Spleen (tissue), 7 donors: ENCODE measurements around the gene TBX3.

Experiments
- CTCF ChIP-seq, 11 experiments: fragments of 200-600 bp in 7 of 11; fragments of 450-650 bp in 4 of 11; sonication (generic) in 4 of 11; IDR thresholded peaks in 8 of 11; conservative IDR thresholded peaks in 3 of 11; 1 replicate in 7 of 11; 2 replicates in 4 of 11; pipeline versions ENCODE4 v1.4.0 to v1.8.0; 2016 to 2021; ENCODE audit warnings: antibody characterized with exemption in 11 of 11, inconsistent platforms in 4 of 11, mild to moderate bottlenecking in 1 of 11
- POLR2AphosphoS5 ChIP-seq, 3 donors: sonication (generic); formaldehyde crosslinking; IDR thresholded peaks; one replicate each; pipeline ENCODE4 v1.5.1; 2017; ENCODE audit warnings: antibody characterized with exemption in 3 of 3
- donor health status: DM: no; HTN: no; CAD: no; lungs with moderate emphysema.
- donor health status: DM: no; HTN: no; CAD: no.
- donor health status: DM: no; HTN: no; CAD: no.

GRCh38 chr12:114695305-114695592 is 11.3 kb upstream of the TBX3 start:
- TF ChIP-seq CTCF (IDR thresholded peaks at IDR 0.05 in 8 of 11, conservative IDR thresholded peaks at IDR 0.05 in 3 of 11) (no peak), POLR2AphosphoS5 (IDR thresholded peaks at IDR 0.05) (no peak)
